ENCODE measurements around the gene DLGAP4.
A peak's percentile ranks its signal among the peaks of the same experiment; 100 is the strongest.

Gene DLGAP4

GRCh38 chr20:36391456-36391855, 85.3 kb downstream of the DLGAP4 start:
- DNase-seq: no peak

GRCh38 chr20:36391955-36392354, 85.8 kb downstream of the DLGAP4 start:
- DNase-seq: no peak

GRCh38 chr20:36392989-36393388, 86.8 kb downstream of the DLGAP4 start:
- no peak for DNase-seq

- no peak for DNase-seq
Observed at GRCh38 chr20:36394340-36394965, 88.3 kb downstream of the DLGAP4 start.

- no peak for DNase-seq
Observed at GRCh38 chr20:36396340-36396739, 90.2 kb downstream of the DLGAP4 start.

- DNase-seq: no peak
Observed at GRCh38 chr20:36396847-36397630, 90.9 kb downstream of the DLGAP4 start.

GRCh38 chr20:36398515-36398914, 92.4 kb downstream of the DLGAP4 start:
- DNase-seq: no peak

- peak; percentile 23 for DNase-seq
Observed at GRCh38 chr20:36399147-36399968, 93.2 kb downstream of the DLGAP4 start.

- no peak for DNase-seq
Observed at GRCh38 chr20:36399969-36400545, 93.9 kb downstream of the DLGAP4 start.

- no peak for DNase-seq
Observed at GRCh38 chr20:36400909-36401735, 95.0 kb downstream of the DLGAP4 start.

GRCh38 chr20:36402708-36403107, 96.6 kb downstream of the DLGAP4 start:
- DNase-seq: no peak

- no peak for DNase-seq
Observed at GRCh38 chr20:36404435-36404978, 98.4 kb downstream of the DLGAP4 start.

GRCh38 chr20:36405255-36405654, 99.1 kb downstream of the DLGAP4 start:
- no peak for DNase-seq

GRCh38 chr20:36407199-36407733, 101.1 kb downstream of the DLGAP4 start:
- DNase-seq: no peak

- DNase-seq: no peak
Observed at GRCh38 chr20:36408219-36408618, 102.1 kb downstream of the DLGAP4 start.

GRCh38 chr20:36411861-36412454, 105.8 kb downstream of the DLGAP4 start:
- DNase-seq: no peak

GRCh38 chr20:36415475-36416002, 109.4 kb downstream of the DLGAP4 start:
- no peak for DNase-seq

GRCh38 chr20:36418711-36419110, 112.6 kb downstream of the DLGAP4 start:
- DNase-seq: no peak

- DNase-seq: no peak
Observed at GRCh38 chr20:36421641-36422040, 115.5 kb downstream of the DLGAP4 start.

GRCh38 chr20:36424314-36424713, 118.2 kb downstream of the DLGAP4 start:
- DNase-seq: no peak

GRCh38 chr20:36425166-36425565, 119.0 kb downstream of the DLGAP4 start:
- DNase-seq: no peak

Measured in activated CD4-positive, alpha-beta T cell treated with anti-CD3 and anti-CD28 coated beads, Interleukin-2, amount 50 U/mL, for 1 hour (primary cell).